Activated naive CD4-positive, alpha-beta T cell treated with anti-CD3 and anti-CD28 coated beads, Interleukin-2, amount 10 ng/mL, durations not matched to agents 7 days and 5 days (primary cell): ENCODE measurements around the gene ZNF511.

Experiments used
- CTCF ChIA-PET: fragments of 350-600 bp; sonication (Branson Sonifier 250); formaldehyde crosslinking; loops from one replicate; lab custom pipeline; 2021; ENCODE audit warnings: antibody characterized with exemption; lab: Charles Lee
- DNase-seq: peaks from one replicate; pipeline ENCODE4 v3.0.0-alpha.2; 2020
- H3K27ac Mint-ChIP-seq: one replicate; pipeline ENCODE4 v1.8.0; 2021; ENCODE audit warnings: mild to moderate bottlenecking, moderate library complexity, mixed read lengths
- H3K27me3 Mint-ChIP-seq: one replicate; pipeline ENCODE4 v1.8.0; 2021; ENCODE audit warnings: mild to moderate bottlenecking, mixed read lengths
- H3K36me3 Mint-ChIP-seq: one replicate; pipeline ENCODE4 v1.8.0; 2021; ENCODE audit warnings: mixed read lengths
- H3K4me1 Mint-ChIP-seq: one replicate; pipeline ENCODE4 v1.8.0; 2021; ENCODE audit warnings: mixed read lengths
- H3K4me3 Mint-ChIP-seq: one replicate; pipeline ENCODE4 v1.8.0; 2021; ENCODE audit warnings: mild to moderate bottlenecking, moderate library complexity, mixed read lengths
- H3K9me3 Mint-ChIP-seq: one replicate; pipeline ENCODE4 v1.8.0; 2021; ENCODE audit warnings: mixed read lengths

ZNF511 gene

DNA sequence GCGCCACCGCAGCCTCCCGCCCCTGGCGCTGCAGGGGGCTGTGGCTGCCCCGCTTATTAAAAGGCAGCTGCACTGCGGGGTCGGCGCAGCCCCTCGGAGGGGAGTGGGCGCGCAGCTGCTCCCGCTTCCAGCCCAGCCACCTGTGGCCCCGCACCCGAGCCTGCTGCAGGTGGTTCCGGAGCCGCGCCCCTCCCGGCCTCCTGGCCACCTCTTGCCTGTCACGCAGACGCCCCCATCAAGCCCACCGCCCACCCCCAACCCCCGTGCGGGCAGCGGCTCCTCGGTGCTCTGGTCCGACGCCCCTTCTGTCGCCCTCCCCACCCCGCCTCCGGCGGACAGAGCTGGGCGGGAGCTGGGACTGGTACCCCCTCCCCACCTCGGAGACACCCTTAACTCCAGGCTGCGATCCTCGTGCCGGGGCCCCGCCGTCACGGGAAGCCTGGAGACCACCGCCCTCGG is 27.4 kb downstream of the ZNF511 start:
- H3K9me3 Mint-ChIP-seq, result no peaks in the 10 kb centered on the region
- peaks cover 1% of the 10 kb centered on the region for H3K36me3 Mint-ChIP-seq
- DNase-seq, result no peak
- CTCF ChIA-PET, result no interaction called here
- H3K27ac Mint-ChIP-seq, result no peak overlapping the region
- no peak overlapping the region for H3K4me3 Mint-ChIP-seq
- peaks cover 25% of the 10 kb centered on the region for H3K27me3 Mint-ChIP-seq
- peaks cover 3% of the 10 kb centered on the region for H3K4me1 Mint-ChIP-seq

DNA sequence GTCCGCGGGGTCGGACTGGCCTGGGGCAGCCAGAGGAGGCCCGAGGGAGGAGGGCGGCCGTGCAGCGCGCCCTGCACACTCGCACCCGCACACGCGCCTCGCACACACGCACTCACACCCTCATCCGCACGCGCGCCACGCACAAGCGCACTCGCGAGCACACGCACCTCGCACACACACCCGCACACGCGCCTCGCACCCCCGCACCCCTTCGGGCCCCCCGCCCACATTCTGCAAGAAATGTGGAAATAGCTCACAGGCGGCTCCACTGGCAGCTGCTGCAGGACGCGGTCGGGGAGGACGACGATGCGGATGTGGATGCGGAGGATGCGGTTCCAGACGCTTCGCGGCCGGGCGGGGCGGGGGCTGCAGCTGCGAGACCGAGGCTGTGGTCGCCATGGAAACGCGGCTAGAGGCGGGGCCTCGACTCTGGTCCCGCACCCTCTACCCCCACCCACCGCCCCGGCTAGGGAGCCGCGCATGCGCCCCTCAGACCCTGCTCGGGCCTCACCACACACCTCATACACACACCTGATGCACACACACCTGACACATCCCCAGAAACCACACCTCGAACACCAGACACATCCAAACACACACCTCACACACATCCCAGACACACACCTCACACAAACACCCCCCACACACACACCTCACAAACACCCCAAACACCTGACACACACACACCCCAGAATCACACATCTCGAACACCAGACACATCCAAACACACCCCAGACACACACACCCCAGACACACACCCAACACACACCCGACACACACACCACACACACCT is 28.1 kb downstream of the ZNF511 start, which contains the start of gene CALY:
Gene CALY (minus strand): TSS at position 320 of the 793 bp plus-strand sequence. CDS start 7,907 bp downstream, outside the sequence.
- Mint-ChIP-seq H3K27me3 (peaks cover 23% of the 10 kb centered on the region), H3K9me3 (no peaks in the 10 kb centered on the region), H3K4me1 (peaks cover 3% of the 10 kb centered on the region), H3K36me3 (peaks cover 1% of the 10 kb centered on the region), H3K4me3 (peak within 1 kb of the TSS; percentile 36), H3K27ac (peak within 1 kb of the TSS; percentile 58)
- CTCF ChIA-PET, result no interaction called here
- DNase-seq, result peak; percentile 91

DNA sequence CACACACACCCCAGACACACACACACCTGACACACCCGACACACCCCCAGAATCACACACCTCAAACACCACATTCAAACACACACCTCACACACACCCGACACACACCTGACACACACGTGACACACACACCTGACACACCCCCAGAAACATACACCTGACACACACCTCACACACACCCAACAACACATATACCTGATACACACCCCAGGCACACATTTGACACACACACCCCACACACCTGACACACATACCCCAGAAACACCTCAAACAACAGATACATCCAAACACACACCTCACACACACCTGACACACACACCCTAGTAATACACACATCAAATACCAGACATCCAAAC is 28.6 kb downstream of the ZNF511 start:
- CTCF ChIA-PET, result no interaction called here
- H3K27ac Mint-ChIP-seq, result no peak overlapping the region
- DNase-seq, result no peak
- peaks cover 3% of the 10 kb centered on the region for H3K4me1 Mint-ChIP-seq
- no peak overlapping the region for H3K4me3 Mint-ChIP-seq
- no peaks in the 10 kb centered on the region for H3K9me3 Mint-ChIP-seq
- H3K36me3 Mint-ChIP-seq, result peaks cover 1% of the 10 kb centered on the region
- peaks cover 22% of the 10 kb centered on the region for H3K27me3 Mint-ChIP-seq

- Mint-ChIP-seq H3K9me3 (no peaks in the 10 kb centered on the region), H3K27ac (no peak overlapping the region), H3K4me1 (peaks cover 5% of the 10 kb centered on the region), H3K27me3 (peaks cover 18% of the 10 kb centered on the region), H3K36me3 (peaks cover 1% of the 10 kb centered on the region), H3K4me3 (no peak overlapping the region)
- no peak for DNase-seq
- CTCF ChIA-PET, result no interaction called here
Observed at GRCh38 chr10:133338080-133339071, 29.7 kb downstream of the ZNF511 start.

GRCh38 chr10:133339708-133340380 is 31.1 kb downstream of the ZNF511 start:
- Mint-ChIP-seq H3K9me3 (no peaks in the 10 kb centered on the region), H3K36me3 (peaks cover 1% of the 10 kb centered on the region), H3K4me3 (no peak overlapping the region), H3K4me1 (peaks cover 5% of the 10 kb centered on the region), H3K27me3 (peaks cover 28% of the 10 kb centered on the region), H3K27ac (no peak overlapping the region)
- DNase-seq, result no peak
- CTCF ChIA-PET, result interaction anchor here (2.3 kb wide), 1 partner anchor 10 kb away, joined by 9 read pairs; no protein-coding TSS in a partner anchor

- no peak overlapping the region for H3K4me3 Mint-ChIP-seq
- H3K27me3 Mint-ChIP-seq, result peaks cover 48% of the 10 kb centered on the region
- H3K36me3 Mint-ChIP-seq, result no peaks in the 10 kb centered on the region
- H3K9me3 Mint-ChIP-seq, result no peaks in the 10 kb centered on the region
- CTCF ChIA-PET, result interaction anchor here (2.3 kb wide), 1 partner anchor 12 kb away, joined by 9 read pairs; no protein-coding TSS in a partner anchor
- peaks cover 4% of the 10 kb centered on the region for H3K4me1 Mint-ChIP-seq
- DNase-seq, result no peak
- H3K27ac Mint-ChIP-seq, result no peak overlapping the region
Observed at GRCh38 chr10:133341983-133342382, 33.3 kb downstream of the ZNF511 start.

GRCh38 chr10:133342942-133343341 is 34.2 kb downstream of the ZNF511 start:
- Mint-ChIP-seq H3K27ac (no peak overlapping the region), H3K36me3 (no peaks in the 10 kb centered on the region), H3K4me3 (no peak overlapping the region), H3K27me3 (peaks cover 54% of the 10 kb centered on the region), H3K4me1 (peaks cover 4% of the 10 kb centered on the region), H3K9me3 (no peaks in the 10 kb centered on the region)
- CTCF ChIA-PET, result no interaction called here
- no peak for DNase-seq

GRCh38 chr10:133343558-133343957 is 34.8 kb downstream of the ZNF511 start:
- no peak for DNase-seq
- no peak overlapping the region for H3K4me3 Mint-ChIP-seq
- peaks cover 55% of the 10 kb centered on the region for H3K27me3 Mint-ChIP-seq
- peaks cover 4% of the 10 kb centered on the region for H3K4me1 Mint-ChIP-seq
- CTCF ChIA-PET, result no interaction called here
- H3K9me3 Mint-ChIP-seq, result no peaks in the 10 kb centered on the region
- no peaks in the 10 kb centered on the region for H3K36me3 Mint-ChIP-seq
- H3K27ac Mint-ChIP-seq, result peak overlapping the region; percentile 65

- H3K9me3 Mint-ChIP-seq, result no peaks in the 10 kb centered on the region
- no peaks in the 10 kb centered on the region for H3K36me3 Mint-ChIP-seq
- H3K4me3 Mint-ChIP-seq, result no peak overlapping the region
- no peak for DNase-seq
- CTCF ChIA-PET, result no interaction called here
- peaks cover 4% of the 10 kb centered on the region for H3K4me1 Mint-ChIP-seq
- no peak overlapping the region for H3K27ac Mint-ChIP-seq
- peaks cover 59% of the 10 kb centered on the region for H3K27me3 Mint-ChIP-seq
Observed at GRCh38 chr10:133344236-133344635, 35.5 kb downstream of the ZNF511 start.

DNA sequence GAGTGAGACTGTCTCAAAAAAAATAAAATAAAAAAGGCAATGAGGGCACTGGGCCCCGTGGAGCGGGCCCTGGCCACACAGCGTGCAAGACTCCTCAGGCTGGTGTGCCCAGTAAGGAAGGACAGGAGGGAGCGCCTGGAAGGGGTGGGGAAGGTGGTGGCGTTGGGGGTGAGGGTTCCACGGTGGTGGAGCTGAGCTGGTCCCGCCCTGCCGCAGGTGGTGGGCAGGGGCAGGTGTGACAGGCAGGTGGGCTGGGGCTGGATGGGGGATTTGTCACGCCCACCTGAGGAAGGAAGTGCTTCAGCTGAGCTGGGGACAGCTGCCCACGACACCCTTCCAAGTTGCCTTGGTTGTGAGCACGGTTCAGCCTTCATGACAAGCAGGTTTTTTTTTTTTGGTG is 37.7 kb downstream of the ZNF511 start:
- CTCF ChIA-PET, result no interaction called here
- H3K4me1 Mint-ChIP-seq, result peaks cover 4% of the 10 kb centered on the region
- no peak for DNase-seq
- H3K4me3 Mint-ChIP-seq, result no peak overlapping the region
- peaks cover 62% of the 10 kb centered on the region for H3K27me3 Mint-ChIP-seq
- H3K27ac Mint-ChIP-seq, result no peak overlapping the region
- H3K36me3 Mint-ChIP-seq, result no peaks in the 10 kb centered on the region
- no peaks in the 10 kb centered on the region for H3K9me3 Mint-ChIP-seq

- Mint-ChIP-seq H3K4me1 (peaks cover 4% of the 10 kb centered on the region), H3K4me3 (no peak overlapping the region), H3K27ac (no peak overlapping the region), H3K36me3 (no peaks in the 10 kb centered on the region), H3K9me3 (no peaks in the 10 kb centered on the region), H3K27me3 (peaks cover 58% of the 10 kb centered on the region)
- DNase-seq, result no peak
- CTCF ChIA-PET, result interaction anchor here (1.0 kb wide), 1 partner anchor 18 kb away, joined by 3 read pairs; no protein-coding TSS in a partner anchor
Observed at GRCh38 chr10:133347710-133348517, 39.2 kb downstream of the ZNF511 start.

- H3K4me3 Mint-ChIP-seq, result no peak overlapping the region
- DNase-seq, result no peak
Observed at GRCh38 chr10:133349160-133349568, 40.5 kb downstream of the ZNF511 start.

GRCh38 chr10:133349577-133350011 is 40.9 kb downstream of the ZNF511 start:
- H3K27ac Mint-ChIP-seq, result no peak overlapping the region
- H3K9me3 Mint-ChIP-seq, result no peaks in the 10 kb centered on the region
- no peaks in the 10 kb centered on the region for H3K4me1 Mint-ChIP-seq

More at GRCh38 chr10:133349160-133349568, 40.5 kb downstream of the ZNF511 start:
- H3K27ac Mint-ChIP-seq, result no peak overlapping the region
- peaks cover 46% of the 10 kb centered on the region for H3K27me3 Mint-ChIP-seq
- H3K9me3 Mint-ChIP-seq, result no peaks in the 10 kb centered on the region
- H3K36me3 Mint-ChIP-seq, result no peaks in the 10 kb centered on the region
- CTCF ChIA-PET, result no interaction called here
- H3K4me1 Mint-ChIP-seq, result no peaks in the 10 kb centered on the region

More at GRCh38 chr10:133349577-133350011, 40.9 kb downstream of the ZNF511 start:
- H3K27me3 Mint-ChIP-seq, result peaks cover 41% of the 10 kb centered on the region
- DNase-seq, result no peak
- CTCF ChIA-PET, result no interaction called here
- no peak overlapping the region for H3K4me3 Mint-ChIP-seq
- no peaks in the 10 kb centered on the region for H3K36me3 Mint-ChIP-seq
